Colonic mucosa (tissue), 4 donors: Measurements from ENCODE around the gene LRP11. TPM values are rescaled to one million over a fixed set of nuclear protein-coding genes. Genes with fewer than 3 reads are reported as not detected.

Experiments used
- DNase-seq: peaks from one replicate; pipeline ENCODE4 v3.0.0-alpha.2; 2020
- H3K27ac ChIP-seq: fragments of 200-600 bp; one replicate; pipeline ENCODE4 v1.8.0; 2021
- H3K27me3 ChIP-seq: fragments of 200-600 bp; one replicate; pipeline ENCODE4 v1.8.0; 2021
- H3K36me3 ChIP-seq: fragments of 200-600 bp; one replicate; pipeline ENCODE4 v1.8.0; 2021
- H3K4me1 ChIP-seq: fragments of 200-600 bp; one replicate; pipeline ENCODE4 v1.8.0; 2021; ENCODE audit warnings: mild to moderate bottlenecking
- H3K4me3 ChIP-seq: fragments of 200-600 bp; one replicate; pipeline ENCODE4 v1.8.0; 2021
- H3K9ac ChIP-seq, 2 donors: one replicate each; pipeline ENCODE4 v1.7.0; 2013; ENCODE audit warnings: control low read depth in 2 of 2, low read depth in 2 of 2, low read length in 2 of 2
- H3K9me3 ChIP-seq: fragments of 200-600 bp; one replicate; pipeline ENCODE4 v1.8.0; 2021
- intact Hi-C: fragments of 100-400 bp; cut with DNase I; formaldehyde crosslinking; loops from one replicate; pipeline ENCODE4 v1.14.1; 2022
- total RNA-seq, 2 donors: library from RNA; stranded (reverse); fragmentation: NEBNext Ultra II Directional in 1 of 2; extraction: Animal tissue kit (Norgen Biotek cat#: 25700) in 1 of 2; gene quantifications; one replicate each; pipeline ENCODE4 v1.2.1, GENCODE V29; 2021
- TF ChIP-seq, protein P1 (sequence below): fragments of 200-600 bp; IDR thresholded peaks from one replicate; pipeline ENCODE4 v1.8.0; 2022; ENCODE audit warnings: antibody characterized with exemption, mild to moderate bottlenecking
- donor health status: healthy.
- donor health status: DM: no; HTN: no; CAD: no.
- donor health status: DM: no; HTN: no; CAD: no.

The LRP11 gene
- total RNA-seq, 2 donors from 2014 or later: 24.8 to 39.4 TPM

DNA sequence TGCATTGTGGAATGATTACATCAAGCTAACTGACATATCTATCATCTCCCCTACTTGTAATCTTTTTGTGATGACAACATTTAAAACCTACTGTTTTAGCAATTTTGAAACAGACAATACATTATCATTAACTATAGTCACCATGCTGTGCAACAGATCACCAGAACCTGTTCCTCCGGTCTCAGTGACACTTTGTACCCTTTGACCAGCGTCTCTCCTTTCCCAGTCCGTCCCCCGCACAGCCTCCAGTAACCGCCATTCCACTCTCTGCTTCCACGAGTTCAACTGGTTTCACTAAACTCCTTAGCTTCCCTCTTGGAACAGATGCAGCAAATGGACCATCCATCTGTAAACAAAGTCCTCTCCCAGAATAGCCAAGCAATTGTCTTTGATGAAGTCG is 21.8 kb downstream of the LRP11 start:
- TF ChIP-seq, protein P1, sequence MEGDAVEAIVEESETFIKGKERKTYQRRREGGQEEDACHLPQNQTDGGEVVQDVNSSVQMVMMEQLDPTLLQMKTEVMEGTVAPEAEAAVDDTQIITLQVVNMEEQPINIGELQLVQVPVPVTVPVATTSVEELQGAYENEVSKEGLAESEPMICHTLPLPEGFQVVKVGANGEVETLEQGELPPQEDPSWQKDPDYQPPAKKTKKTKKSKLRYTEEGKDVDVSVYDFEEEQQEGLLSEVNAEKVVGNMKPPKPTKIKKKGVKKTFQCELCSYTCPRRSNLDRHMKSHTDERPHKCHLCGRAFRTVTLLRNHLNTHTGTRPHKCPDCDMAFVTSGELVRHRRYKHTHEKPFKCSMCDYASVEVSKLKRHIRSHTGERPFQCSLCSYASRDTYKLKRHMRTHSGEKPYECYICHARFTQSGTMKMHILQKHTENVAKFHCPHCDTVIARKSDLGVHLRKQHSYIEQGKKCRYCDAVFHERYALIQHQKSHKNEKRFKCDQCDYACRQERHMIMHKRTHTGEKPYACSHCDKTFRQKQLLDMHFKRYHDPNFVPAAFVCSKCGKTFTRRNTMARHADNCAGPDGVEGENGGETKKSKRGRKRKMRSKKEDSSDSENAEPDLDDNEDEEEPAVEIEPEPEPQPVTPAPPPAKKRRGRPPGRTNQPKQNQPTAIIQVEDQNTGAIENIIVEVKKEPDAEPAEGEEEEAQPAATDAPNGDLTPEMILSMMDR: no peak
- no peak overlapping the region for H3K27ac ChIP-seq
- H3K4me1 ChIP-seq: peaks cover 6% of the 10 kb centered on the region
- no peaks in the 10 kb centered on the region for H3K9me3 ChIP-seq
- intact Hi-C loops: no loop called here
- H3K27me3 ChIP-seq: no peaks in the 10 kb centered on the region
- H3K4me3 ChIP-seq: no peak overlapping the region
- no peak for DNase-seq
- H3K9ac ChIP-seq: no peak overlapping the region
- no peaks in the 10 kb centered on the region for H3K36me3 ChIP-seq

DNA sequence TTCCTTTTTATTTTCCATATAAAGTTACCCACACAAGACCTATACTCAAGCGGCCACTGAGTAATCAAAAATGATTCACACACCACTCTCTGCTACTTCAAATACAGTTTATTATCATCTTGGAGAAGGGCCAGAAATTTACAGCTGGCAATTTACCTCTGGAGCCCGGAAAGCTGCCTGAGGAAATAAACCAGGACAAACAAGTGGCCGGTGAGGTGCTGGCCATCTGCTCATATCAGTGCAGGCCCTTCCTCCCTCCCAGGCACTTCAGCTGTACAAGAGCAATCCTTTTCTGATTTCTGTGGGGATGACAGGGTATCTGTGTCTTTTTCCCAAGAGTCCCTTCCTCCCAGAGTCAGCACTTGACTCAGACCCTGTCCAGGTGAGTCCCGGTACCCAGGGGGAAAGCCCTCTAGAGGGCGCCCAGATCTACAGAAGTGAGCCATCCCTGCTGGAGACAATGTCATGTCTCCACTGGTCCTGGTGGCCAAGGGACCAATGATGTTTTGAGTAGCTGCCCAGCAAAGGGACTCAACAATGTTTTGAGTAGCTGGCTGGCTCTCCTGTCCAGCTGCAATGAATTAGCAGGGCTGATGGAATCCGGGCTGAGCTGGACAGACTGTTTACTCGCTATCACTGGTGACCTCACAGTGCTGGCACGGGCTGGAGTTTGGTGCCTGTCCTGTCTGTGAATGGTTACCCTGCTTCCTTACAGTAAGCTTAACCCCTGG is 23.6 kb downstream of the LRP11 start:
- Histone ChIP-seq H3K27me3 (no peaks in the 10 kb centered on the region), H3K36me3 (no peaks in the 10 kb centered on the region), H3K9me3 (no peaks in the 10 kb centered on the region), H3K27ac (no peak overlapping the region), H3K4me1 (peaks cover 6% of the 10 kb centered on the region), H3K9ac (peak overlapping the region in 1 of 2 donors; percentile 14), H3K4me3 (no peak overlapping the region)
- peak; percentile 84 for DNase-seq
- intact Hi-C loops: no loop called here
- TF ChIP-seq, protein P1: peak; percentile 37

DNA sequence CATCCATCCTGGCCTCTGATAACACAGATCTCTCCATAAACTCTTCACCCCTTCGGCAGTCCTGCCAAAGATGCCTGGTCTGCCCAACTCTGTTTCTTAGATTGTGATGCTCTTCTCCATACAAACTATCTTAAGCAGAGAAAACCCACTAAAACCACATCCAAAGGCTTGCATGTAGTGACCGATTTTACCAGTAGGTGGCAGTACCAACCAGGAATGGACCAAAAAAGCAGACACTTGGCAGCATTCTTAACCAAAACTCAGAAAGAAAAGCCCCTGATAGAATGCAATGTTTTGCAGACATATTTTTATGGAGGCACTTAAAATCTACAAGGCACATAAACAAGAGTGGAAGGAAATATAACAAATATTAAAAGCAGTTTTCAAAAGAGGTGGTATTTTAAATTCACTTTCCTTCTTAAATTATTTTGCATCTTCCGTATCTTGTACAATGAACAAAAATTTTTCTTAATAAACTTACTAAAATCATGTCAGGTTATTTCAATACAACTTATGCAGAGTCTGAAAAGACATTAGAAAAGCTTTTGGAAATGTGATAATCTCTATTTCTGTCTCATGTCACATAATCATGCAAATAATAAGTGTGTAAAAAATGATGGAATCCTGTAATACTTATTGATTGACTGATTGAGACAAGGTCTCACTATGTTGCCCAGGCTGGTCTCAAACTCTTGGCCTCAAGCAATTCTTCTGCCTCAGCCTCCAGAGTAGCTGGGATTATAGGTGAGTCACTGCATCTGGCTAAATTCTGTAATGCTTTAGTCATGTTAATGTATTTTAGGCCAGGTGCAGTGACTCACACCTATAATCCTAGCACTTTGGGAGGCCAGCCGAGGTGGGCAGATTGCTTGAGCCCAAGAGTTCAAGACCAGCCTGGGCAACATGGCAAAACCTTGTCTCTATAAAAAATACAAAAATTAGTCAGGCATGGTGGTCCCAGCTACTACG is 29.4 kb downstream of the LRP11 start:
- H3K27ac ChIP-seq: no peak overlapping the region
- H3K36me3 ChIP-seq: no peaks in the 10 kb centered on the region
- TF ChIP-seq, protein P1: peak; percentile 91
- no peaks in the 10 kb centered on the region for H3K27me3 ChIP-seq
- peak; percentile 76 for DNase-seq
- peaks cover 2% of the 10 kb centered on the region for H3K4me1 ChIP-seq
- no peaks in the 10 kb centered on the region for H3K9me3 ChIP-seq
- no peak overlapping the region for H3K4me3 ChIP-seq
- intact Hi-C loops: loop anchor here (2.0 to 10.0 kb wide), 2 partner anchors 30 to 180 kb away; partner anchors contain the start of gene LRP11
- no peak overlapping the region for H3K9ac ChIP-seq

DNA sequence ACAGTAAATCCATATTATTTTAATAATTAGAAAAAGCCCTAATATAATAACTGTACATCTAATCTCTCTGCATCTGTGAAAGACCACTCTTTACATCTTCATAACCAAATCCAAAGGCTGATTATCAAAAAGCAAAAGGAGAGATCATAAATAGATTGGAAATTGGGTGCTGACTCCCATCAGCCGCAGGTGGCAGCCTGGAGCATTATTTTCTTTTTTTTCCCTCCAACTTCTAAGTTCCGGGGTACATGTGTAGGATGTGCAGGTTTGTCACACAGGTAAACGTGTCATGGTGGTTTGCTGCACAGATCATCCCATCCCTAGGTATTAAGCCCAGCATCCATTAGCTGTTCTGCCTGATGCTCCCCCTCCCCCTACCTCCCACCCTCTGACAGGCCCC is 30.5 kb downstream of the LRP11 start:
- H3K36me3 ChIP-seq: no peaks in the 10 kb centered on the region

More for the DNA sequence above, 30.5 kb downstream of the LRP11 start:
- no peaks in the 10 kb centered on the region for H3K4me1 ChIP-seq
- H3K4me3 ChIP-seq: no peak overlapping the region
- H3K9ac ChIP-seq: no peak overlapping the region
- DNase-seq: no peak
- intact Hi-C loops: loop anchor here (2.0 to 10.0 kb wide), 2 partner anchors 31 to 181 kb away; partner anchors contain the start of gene LRP11
- H3K27ac ChIP-seq: no peak overlapping the region
- H3K27me3 ChIP-seq: no peaks in the 10 kb centered on the region
- no peaks in the 10 kb centered on the region for H3K9me3 ChIP-seq
- TF ChIP-seq, protein P1: no peak
